Stimulated activated CD8-positive, alpha-beta memory T cell treated with anti-CD3 and anti-CD28 coated beads, Interleukin-15, amount 100 ng/mL, for 24 hours (primary cell): ENCODE measurements around the gene MAP3K10.

Experiments
- DNase-seq: peaks from one replicate; pipeline ENCODE4 v3.0.0-alpha.2; 2020; ENCODE audit warnings: low read depth

The MAP3K10 gene

DNA sequence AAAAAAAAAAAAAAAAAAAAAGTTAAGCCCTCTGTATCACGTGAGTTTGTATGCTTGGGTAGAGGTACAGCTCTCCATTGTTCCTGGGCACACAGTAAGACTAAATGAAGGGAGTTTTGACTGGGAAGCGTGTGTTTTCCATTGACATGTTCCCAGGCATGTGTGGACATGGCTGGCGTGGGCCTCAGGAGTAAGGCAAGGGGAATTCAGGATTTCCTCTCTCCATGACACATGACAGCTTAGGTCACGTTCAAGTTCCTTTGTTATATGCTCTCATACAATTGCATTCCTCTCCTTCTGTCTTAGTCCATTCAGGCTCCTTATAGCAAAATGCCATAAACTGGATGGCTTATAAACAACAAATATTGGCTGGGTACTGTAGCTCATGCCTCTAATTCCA lies 17.1 kb upstream of the MAP3K10 start:
- no peak for DNase-seq

- no peak for DNase-seq
These were observed 15.4 kb upstream of the MAP3K10 start for GRCh38 chr19:40175820-40176219.

GRCh38 chr19:40177286-40178070 lies 13.7 kb upstream of the MAP3K10 start:
- DNase-seq, result no peak

GRCh38 chr19:40178756-40179155 lies 12.5 kb upstream of the MAP3K10 start:
- no peak for DNase-seq

DNA sequence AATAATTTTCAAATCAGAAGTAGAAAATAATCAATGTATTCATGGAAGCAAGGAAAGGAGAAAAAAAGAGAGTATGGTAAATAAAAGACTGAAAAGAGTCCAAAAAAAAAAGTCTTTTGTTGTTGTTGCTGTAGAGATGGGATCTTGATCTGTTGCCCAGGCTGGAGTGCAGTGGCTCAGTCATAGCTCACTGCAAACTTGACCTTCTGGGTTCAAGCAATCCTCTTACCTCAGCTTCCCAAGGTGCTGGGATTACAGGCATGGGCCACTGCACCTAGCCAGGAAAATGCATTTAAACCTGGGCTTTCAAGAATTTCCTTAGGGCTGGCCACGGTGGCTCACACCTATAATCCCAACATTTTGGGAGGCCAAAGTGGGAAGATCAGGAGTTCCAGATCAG lies 7.0 kb upstream of the MAP3K10 start:
- DNase-seq, result no peak

DNA sequence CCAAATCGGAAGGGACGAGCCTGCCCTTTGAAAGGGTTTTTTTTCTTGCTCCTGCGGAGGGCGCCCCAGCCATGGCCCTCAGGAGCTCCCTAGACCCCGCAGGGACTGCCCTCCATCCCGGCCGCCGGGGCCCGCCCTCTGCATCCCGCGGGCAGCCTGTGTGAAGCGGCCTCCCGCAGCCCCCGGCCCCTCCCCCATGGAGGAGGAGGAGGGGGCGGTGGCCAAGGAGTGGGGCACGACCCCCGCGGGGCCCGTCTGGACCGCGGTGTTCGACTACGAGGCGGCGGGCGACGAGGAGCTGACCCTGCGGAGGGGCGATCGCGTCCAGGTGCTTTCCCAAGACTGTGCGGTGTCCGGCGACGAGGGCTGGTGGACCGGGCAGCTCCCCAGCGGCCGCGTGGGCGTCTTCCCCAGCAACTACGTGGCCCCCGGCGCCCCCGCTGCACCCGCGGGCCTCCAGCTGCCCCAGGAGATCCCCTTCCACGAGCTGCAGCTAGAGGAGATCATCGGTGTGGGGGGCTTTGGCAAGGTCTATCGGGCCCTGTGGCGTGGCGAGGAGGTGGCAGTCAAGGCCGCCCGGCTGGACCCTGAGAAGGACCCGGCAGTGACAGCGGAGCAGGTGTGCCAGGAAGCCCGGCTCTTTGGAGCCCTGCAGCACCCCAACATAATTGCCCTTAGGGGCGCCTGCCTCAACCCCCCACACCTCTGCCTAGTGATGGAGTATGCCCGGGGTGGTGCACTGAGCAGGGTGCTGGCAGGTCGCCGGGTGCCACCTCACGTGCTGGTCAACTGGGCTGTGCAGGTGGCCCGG lies 815 bp downstream of the MAP3K10 start:
- no peak for DNase-seq

DNA sequence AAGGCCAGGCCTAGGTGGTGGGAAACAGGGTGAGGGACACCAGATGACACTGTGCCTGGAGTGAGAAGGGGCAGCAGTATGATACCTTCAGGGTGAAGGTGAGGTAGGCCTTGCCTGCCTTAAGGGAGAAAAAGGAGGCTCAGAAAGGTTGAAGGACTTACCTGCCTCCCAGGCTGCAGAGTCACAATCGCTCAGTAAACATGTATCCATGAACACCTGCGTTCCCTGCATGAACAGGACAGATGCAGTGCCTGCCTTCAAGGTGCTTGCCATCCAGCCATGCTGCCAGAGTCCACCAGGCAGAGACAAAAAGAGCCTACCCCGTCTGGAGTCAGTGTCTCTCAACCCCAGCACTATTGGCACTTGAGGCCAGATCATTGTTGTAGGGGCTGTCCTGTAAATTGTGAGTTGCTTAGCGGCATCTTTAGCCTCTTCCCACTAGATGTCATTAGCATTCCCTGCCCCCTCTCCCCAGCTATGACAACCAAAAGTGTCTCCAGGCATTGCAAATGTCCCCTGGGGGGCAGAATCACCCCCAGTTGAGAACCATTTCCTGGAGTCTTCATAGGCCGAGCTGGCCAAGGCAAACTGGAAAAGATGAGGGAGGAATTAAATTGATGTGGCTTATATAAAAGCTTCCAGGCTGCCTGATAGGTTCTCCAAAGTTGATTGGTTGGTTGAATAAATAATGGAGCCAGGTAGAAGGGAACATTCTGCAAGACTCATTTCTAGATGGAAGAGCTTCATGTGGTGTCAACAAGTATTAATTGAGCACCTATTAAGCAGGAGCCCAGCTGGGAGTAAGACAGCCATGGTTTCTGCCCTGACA lies 1.7 kb downstream of the MAP3K10 start:
- DNase-seq, result no peak

DNA sequence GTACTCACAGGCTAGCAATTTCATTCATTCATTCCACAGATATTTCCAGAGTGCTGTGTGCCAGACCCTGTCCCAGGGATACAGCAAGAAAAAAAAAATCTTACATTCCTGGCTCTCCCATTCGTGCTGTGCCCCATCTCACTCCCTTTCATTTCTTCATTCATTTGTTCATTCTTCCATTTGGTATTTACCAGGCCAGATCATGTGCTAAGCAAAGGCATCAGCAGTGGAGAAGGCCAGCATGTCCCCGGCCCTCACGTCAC lies 2.3 kb downstream of the MAP3K10 start:
- DNase-seq, result no peak

GRCh38 chr19:40198272-40198990 lies 7.2 kb downstream of the MAP3K10 start:
- no peak for DNase-seq

DNA sequence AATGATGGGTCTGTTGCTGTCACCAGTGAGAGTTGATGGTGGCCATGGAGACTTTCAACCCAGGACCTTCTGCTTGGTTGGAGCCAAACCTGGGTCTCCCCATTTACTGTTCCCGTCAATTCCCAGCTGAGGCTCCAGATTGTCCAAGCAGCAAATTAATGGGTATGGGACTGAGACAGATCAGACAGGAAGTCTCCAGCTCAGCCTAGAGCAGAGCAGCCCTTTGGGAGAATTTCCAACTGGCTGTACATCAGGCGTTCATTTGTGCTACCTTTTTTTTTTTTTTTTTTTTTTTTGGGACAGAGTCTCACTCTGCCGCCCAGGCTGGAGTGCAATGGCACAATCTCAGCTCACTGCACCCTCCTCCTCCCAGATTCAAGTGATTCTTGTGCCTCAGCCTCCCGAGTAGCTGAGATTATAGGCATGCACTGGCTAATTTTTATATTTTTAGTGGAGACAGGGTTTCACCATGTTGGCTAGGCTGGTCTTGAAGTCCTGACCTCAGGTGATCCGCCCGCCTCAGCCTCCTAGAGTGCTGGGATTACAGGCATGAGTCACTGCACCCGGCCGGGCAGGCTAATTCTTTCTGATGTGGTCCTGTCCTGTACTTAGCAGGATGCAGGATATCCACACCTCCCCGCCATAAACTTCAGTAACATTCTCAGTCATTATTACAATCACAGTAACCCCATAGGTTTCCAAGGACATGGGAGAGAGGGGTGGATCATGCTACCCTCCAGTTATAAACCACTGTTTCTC lies 9.3 kb downstream of the MAP3K10 start:
- DNase-seq, result no peak

- no peak for DNase-seq
These were observed 13.2 kb downstream of the MAP3K10 start for GRCh38 chr19:40204381-40204780.

DNA sequence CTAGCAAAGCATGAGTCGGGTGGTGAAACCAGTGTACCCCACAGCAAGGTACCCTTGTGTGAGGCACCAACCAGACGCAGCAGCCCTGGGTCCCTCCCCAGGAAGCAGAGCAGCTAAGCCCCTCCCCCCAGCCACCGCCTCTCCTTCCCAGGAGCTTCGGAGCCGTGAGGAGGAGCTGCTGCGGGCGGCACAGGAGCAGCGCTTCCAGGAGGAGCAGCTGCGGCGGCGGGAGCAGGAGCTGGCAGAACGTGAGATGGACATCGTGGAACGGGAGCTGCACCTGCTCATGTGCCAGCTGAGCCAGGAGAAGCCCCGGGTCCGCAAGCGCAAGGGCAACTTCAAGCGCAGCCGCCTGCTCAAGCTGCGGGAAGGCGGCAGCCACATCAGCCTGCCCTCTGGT lies 14.5 kb downstream of the MAP3K10 start:
- DNase-seq, result no peak

GRCh38 chr19:40208602-40209001 lies 17.4 kb downstream of the MAP3K10 start:
- DNase-seq, result no peak

DNA sequence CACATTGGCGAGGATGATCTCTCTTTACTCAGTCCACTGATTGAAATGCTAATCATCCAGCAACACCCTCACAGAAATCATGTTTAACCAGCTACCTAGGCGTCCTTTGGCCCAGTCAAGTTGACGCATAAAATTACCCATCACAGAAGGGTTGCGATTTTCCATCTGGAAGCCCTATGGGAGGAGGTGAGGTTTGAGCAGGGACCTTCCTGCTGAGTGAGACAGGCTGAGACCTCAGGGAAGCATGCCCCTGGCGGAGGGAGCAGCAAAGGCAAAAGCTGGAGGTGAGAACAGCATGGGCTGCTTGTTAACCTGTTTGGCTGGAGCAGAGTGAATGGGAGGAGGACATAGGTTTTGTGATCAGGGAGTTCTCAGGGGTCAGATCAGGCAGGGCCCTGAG lies 19.7 kb downstream of the MAP3K10 start:
- no peak for DNase-seq

GRCh38 chr19:40213251-40213829 lies 22.1 kb downstream of the MAP3K10 start:
- no peak for DNase-seq

DNA sequence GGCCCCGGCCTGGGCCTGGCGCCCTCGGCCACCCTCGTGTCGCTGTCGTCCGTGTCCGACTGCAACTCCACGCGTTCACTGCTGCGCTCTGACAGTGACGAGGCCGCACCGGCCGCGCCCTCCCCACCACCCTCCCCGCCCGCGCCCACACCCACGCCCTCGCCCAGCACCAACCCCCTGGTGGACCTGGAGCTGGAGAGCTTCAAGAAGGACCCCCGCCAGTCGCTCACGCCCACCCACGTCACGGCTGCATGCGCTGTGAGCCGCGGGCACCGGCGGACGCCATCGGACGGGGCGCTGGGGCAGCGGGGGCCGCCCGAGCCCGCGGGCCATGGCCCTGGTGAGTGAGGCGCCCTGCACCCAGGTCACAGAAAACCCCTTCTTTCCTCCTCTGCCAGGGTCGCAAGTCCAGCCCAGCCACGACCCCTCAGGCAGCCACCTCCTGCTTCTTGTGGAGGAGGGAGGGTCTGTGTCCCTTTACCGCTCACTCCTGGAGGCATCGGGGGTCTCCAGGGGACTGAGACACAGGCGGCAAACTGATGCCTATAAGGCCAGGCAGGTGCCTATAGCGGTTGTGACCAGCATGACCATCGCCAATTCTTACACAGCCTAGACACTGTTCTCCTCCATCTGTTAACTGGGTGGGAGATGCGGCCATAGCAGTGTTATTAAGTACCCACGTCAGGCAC lies 22.8 kb downstream of the MAP3K10 start:
- no peak for DNase-seq

- no peak for DNase-seq
These were observed 23.7 kb downstream of the MAP3K10 start for GRCh38 chr19:40214936-40215335.

- no peak for DNase-seq
These were observed 25.0 kb downstream of the MAP3K10 start for GRCh38 chr19:40216013-40216776.

- DNase-seq, result no peak
These were observed 25.5 kb downstream of the MAP3K10 start for GRCh38 chr19:40216777-40217026.
